GM12801 (cell line): ENCODE results near the gene CNKSR2.

Experiments used
- CTCF ChIP-seq: IDR thresholded peaks from one replicate; pipeline ENCODE4 v1.5.1; 2011; ENCODE audit warnings: control low read depth; ENCODE audit not compliant: insufficient read length; ENCODE audit errors: extremely low read depth

CNKSR2 gene

DNA sequence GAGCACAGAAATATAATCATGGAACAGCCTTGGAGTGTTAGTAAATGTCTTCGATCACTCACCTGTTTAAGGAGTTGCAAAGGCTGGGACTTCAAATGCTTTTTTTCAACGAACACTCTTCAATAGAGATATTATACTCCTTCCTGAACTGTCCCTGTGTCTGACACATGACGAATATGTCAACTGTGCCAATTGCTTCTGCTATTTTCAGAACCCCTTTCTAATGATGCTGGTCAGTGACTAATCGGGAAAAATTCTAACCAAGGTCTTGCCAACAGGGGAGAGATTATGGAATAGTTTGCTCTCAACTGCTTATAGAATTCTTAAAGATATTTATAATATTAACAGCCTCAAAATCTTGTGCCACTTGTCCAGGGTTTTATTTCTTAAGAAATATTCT is 292.5 kb downstream of the CNKSR2 start:
- no peak for TF ChIP-seq CTCF

DNA sequence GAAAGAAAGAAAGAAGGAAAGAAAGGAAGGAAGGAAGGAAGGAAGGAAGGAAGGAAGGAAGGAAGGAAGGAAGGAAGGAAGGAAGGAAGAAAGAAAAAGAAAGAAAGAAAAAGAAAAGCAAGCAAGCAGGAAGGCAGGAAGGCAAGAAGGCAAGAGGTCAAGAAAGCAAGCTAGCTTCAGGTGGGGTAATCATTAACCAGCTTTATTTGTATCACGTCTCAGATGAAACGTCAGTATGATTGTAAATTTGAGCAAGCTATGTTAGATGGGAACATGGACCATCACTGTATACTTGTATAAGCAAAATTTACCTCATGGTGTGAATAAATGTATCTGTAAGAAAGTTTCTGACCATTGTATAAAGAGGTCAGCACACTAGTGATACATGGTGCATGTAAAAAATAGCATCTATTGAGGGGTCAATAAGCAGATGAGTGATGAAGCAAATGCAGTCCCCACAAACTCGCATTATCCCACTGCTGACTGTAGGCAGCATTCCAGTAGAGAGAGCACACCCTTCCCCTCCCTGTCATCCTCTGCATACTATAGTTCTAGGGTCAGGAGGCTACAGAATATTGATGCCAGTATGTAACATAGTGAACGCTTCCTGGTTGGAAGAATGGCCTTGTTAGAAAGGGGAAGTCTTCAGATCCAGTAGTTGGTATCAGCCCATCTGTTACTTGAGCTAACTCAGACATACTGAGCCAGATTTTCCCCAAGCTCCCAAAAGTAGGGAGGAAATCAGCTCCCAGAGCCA is 300.4 kb downstream of the CNKSR2 start:
- TF ChIP-seq CTCF: no peak

DNA sequence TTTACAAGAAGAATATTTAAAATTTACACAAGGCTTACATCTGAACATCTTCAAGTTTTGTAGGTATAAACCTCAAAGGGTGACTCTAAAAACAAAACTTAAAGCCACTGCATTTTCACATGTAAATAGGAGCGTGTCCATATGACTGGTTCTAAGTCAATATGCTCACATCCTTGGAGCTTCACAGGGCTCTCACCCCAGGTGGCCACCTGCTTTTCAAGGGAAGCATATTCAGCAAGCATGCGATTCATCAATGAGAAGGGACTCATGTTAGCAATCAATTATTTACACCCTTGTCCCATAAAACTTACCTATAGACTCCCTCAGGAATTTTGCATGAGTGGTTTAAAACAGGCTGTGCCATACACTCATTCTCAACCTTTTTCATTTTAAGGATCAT is 301.7 kb downstream of the CNKSR2 start:
- no peak for TF ChIP-seq CTCF

DNA sequence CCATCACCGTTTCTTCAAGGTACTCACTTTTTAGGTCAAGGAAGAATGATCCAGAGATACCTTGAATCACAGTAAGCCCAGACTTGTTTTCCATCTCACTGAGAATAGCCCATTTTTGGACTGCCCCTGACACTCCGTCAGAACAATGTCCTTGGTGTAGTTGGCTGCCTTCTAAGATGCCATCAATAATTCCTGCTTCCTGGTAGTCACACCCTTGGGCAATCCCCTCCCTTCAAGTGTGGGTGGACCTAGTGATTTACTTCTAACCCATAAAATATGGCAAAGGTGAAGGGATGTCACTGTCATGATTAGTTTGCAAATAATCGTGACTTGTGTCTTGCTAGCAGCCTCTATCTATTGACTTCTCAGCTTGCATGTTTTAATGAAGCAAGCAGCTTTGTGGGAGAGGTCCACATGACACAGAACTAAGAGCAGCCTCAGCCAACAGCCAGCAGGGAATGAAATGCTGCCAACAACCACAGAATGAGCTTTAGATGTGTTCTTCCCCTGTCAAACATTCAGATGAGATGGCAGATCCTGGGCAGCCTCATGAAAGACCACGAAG is 303.9 kb downstream of the CNKSR2 start:
- no peak for TF ChIP-seq CTCF

GRCh38 chrX:21683941-21684340 is 309.7 kb downstream of the CNKSR2 start:
- TF ChIP-seq CTCF: no peak

DNA sequence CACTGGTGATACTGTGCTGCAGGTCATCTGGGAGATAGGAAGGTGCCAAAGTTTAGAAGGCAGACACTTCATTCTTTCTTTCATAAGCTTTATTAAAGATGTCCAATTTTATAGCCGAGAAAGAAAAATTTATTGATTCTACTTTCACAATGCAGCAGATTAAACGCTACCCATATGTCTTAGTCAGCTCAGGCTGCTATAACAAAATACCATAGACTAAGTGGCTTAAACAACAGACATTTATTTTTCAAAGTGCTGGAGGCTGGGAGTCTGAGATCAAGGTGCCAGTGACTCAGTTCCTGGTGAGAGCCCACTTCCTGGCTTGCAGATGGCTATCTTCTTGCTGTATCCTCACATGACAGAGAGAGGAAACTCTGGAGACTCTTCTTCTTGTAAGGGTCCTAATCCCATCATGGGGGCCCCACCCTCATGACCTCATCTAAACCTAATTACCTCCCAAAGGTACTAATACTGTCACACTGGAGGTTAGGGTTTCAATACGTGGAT is 317.3 kb downstream of the CNKSR2 start:
- TF ChIP-seq CTCF: no peak

- TF ChIP-seq CTCF: no peak
Measured at GRCh38 chrX:21698272-21698671, 324.1 kb downstream of the CNKSR2 start.
